ENCODE results near the gene CAPN14.
"Not testable (repeated sequence)": the region's sequence is repeated elsewhere in the genome, so short reads cannot be mapped to it uniquely, and the experiment has no call there.

Gene CAPN14

DNA sequence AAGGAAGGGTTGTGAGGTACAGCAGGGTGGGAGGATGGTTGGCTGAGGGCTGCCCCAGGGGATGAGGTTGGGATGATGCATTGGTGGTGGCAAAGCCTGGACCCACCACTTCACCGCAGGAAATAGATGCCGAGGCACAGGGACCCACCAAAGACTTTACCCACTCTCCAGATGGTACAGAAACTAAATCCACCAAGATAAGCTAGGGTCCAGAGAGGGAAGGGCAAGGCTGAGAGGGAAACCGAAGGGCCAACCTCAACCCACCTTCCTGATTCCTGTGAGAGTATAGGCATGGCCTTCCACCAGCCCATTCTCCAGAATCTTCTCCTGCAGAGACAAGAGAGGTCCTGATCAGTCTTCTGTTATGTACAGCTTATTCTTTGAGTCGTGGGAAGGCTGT is 18.1 kb downstream of the CAPN14 start:
- in situ Hi-C loops (cut with HindIII; ENCODE audit: low sequenced_read_pairs) = no loop called here

DNA sequence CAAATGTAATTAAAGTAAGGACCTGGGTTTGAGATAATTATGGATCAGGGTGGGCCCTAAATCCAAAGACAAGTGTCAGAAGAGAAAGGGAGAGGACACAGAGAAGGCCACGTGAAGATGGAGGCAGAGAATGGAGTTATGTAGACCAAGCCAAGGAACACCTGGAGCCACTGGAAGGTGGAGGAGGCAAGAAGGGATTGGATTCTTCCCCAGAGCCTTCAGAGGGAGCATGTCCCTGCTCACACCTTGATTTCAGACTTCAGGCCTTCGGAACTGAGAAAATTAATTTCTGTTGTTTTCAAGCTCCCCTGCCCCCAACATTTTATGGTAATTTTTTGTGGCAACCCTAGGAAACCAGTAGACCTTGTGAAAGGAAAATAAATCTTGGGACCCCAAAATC is 19.6 kb downstream of the CAPN14 start:
- in situ Hi-C loops (cut with HindIII; ENCODE audit: low sequenced_read_pairs) = no loop called here

DNA sequence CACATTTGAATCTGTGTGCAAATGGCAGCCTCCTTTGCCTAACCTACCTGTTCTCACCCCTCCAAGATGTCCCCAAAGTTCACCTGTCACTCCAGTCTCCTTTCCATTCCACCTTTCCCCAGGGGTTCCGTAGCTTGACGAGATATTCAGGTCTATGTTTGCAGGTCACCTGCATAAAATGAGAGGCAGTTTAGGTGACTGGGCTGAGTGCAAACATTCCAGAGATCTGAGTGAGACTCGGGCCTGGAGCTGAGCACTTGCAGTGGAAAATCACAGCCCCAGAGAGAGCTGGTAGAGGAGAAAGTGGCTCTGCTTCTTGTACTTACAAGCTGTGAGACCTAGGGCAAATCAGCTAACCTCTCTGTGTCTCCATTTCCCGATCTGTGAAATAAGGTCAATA is 20.1 kb downstream of the CAPN14 start:
- in situ Hi-C loops (cut with HindIII; ENCODE audit: low sequenced_read_pairs) = no loop called here

DNA sequence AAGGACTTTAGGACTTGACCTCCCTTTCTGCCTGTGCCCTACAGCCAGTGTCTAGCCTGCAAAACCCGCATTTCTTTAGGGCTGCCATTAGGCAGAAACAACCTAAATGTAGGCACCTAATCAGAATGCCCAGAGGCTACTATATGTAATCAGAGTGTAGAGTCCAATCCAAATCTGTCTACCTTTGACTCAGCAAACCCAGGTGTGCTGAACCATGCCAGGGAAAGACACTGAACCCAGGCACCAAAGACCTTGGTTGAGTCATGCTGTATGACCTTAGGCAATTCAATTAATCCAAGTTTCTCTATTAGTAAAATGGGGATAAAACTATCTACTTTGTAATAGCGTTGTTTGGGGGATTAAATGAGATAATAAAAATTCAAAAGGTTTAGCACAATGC is 20.7 kb downstream of the CAPN14 start:
- in situ Hi-C loops (cut with HindIII; ENCODE audit: low sequenced_read_pairs) = no loop called here

DNA sequence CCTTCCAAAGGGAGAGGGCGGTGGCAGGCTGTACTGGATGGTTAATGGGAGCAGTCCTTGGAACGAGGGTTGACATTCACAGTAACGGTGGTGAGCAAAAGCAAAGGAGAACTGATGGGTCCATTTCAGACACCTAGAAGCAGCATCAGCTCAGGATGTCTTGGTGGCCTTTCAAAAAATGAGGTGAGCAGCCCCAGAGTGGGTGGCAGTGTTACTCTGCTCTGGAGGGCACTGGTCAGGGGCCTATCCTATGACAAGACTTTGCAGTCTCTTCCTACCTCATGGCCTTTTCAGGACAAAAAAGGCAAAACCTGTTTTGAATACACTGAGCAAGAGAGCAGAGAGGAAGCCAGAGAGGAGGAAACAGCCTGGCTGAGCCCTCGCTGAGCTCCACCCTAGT is 23.5 kb downstream of the CAPN14 start:
- in situ Hi-C loops (cut with HindIII; ENCODE audit: low sequenced_read_pairs) = no loop called here

DNA sequence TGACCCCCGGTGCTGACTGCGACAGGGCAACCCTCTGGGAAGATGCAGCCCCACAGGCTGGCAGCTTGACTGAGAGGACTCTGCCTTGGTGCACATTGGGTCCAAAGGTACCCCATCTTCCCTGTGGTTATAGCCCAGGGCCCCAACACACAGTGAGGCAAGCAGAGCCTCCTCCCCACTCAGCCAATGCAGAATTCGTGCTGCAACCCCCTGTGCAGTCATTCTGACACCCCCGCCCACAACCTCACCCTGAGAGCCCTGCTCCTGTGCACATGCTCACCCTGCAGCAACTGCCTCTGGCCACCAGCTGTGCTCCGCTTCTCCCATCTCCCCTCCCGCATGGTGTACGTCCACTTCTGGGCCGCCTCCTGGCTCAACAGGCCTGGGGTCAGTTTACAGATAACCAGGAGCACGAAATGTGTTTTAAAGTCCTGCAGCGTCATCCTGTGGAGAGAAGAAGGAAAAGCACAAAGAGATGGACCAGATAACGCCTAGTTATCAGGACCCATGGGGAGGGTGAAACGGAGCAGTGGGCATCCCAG is 24.4 kb downstream of the CAPN14 start:
- in situ Hi-C loops (cut with HindIII; ENCODE audit: low sequenced_read_pairs) = no loop called here

DNA sequence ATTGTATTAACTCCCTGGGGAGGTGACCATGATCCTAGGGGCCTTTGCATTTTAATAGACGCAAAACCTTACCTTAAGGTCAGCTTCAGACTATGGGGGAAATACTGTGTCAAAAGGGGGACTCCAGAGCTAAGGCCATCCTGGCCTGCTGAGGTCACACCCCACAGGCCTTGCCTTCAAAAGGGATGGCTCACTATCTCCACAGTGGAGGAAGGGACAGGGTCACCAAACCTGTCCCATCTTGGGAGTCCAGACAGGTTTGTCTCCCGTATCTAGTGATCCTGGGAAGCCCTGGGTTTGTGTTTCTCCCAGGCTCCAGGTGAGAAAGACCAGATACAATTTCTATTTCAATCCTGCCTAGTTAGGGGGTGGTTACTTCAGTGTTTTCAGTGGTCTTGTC is 24.9 kb downstream of the CAPN14 start:
- in situ Hi-C loops (cut with HindIII; ENCODE audit: low sequenced_read_pairs) = no loop called here

DNA sequence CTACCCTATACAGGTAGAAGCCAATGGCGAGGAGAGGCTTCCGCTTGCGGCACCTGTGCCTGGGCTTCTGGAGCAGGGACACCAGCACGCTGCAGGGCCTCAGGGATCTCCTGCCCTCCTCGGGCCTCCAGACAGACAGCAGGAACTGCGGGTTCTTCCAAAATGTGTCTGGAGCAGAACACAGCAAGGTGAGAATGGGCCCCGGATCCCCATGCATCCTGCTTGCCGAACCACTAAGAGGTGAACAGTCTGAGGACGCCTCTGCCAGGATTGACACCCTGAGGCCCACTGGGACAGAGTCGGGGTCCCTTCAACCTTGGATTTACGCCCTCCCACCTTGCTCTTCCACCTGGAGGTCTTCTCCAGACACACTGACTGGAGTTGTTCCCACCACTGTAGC is 25.4 kb downstream of the CAPN14 start:
- in situ Hi-C loops (cut with HindIII; ENCODE audit: low sequenced_read_pairs) = no loop called here

DNA sequence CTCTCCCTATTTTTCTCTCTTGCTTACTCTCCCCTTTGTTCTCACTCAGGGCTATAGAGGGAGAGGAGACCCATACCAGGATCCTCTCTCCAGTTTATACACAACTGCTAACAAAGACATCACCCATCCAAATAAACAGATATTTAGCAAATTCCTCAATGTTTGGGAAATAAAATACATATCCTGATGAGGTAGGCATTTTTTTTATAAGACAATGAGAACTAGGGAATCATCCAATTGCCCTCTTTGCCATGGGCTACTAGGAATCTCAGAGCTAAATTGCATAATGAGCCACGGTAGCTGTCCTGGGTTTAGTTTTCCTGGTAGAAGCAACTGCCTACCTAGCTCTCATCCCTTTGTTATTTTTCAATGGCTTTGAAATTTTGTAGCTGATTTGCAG is 27.1 kb downstream of the CAPN14 start:
- in situ Hi-C loops (cut with HindIII; ENCODE audit: low sequenced_read_pairs) = no loop called here

DNA sequence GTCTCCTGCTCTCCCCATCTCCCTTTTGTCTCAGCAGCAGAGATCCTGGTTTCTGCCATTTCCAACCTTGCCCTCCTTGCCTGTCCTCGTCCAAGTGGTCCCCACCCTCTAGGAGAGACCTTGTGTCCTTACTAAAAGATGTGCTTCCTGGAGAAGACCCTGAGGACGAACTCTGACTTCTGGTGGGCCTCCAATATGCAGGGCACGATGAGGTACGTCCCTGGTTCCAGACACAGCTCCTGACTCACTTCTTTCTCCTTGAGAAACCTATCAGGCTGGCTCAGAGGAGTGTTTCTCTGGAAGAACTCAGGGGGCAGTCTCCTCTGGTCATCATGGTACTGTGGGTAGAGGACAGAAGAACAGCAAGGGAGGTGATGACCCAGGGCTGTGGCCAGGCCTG is 28.2 kb downstream of the CAPN14 start:
- in situ Hi-C loops (cut with HindIII; ENCODE audit: low sequenced_read_pairs) = no loop called here

DNA sequence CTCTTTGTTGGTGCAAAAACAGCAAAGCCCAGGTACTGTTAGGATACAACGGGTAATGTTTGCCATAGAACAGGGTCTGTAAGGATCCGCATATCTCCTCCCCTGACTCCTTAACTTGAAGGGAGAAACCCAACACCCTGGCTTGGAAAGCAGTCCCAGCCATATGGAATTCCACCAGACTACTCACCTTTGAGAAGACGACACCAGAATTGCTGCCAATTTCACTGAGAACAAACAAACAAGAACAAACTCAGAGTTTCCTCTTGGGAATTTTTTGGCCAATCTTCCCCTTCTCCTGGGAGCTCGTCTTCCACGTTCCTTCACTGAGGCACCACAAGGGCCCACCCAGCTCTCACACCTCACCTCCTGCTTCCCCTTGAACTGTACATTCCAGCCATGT is 29.2 kb downstream of the CAPN14 start:
- in situ Hi-C loops (cut with HindIII; ENCODE audit: low sequenced_read_pairs) = no loop called here

DNA sequence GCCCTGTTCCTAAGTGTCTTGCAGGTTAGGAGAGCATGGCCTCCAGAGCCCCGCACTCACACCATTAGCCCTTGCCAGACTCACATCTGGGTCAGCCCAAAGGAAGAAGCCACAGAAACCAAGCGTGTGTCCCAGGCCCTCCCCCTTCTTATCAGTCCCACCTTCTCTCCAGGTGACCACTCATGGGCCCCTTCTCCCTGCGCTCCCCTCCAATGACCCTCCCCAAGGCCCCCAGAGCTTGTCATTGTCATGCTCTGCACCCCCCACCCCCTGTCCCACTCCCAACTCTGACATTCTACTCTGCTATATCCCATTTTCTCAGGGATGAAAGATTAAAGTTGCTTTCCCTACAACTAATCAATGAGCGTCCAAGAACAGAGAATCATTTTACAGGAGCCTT is 30.1 kb downstream of the CAPN14 start:
- in situ Hi-C loops (cut with HindIII; ENCODE audit: low sequenced_read_pairs) = no loop called here

DNA sequence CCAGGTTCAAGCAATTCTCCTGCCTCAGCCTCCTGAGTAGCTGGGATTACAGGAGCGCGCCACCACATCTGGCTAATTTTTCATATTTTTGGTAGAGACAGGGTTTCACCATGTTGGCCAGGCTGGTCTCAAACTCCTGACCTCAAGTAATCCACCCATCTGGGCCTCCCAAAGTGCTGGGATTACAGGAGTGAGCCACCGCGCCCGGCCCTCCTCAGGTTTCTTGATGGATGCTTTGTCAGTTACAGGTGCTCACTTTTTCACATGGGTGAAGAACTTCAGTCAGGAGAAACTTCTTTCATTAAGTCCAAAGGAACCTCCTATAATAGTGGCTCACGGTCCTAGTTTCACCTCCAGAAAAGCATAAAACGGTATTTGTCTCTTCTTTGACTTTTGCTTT is 33.3 kb downstream of the CAPN14 start:
- in situ Hi-C loops (cut with HindIII; ENCODE audit: low sequenced_read_pairs) = not testable (repeated sequence)

DNA sequence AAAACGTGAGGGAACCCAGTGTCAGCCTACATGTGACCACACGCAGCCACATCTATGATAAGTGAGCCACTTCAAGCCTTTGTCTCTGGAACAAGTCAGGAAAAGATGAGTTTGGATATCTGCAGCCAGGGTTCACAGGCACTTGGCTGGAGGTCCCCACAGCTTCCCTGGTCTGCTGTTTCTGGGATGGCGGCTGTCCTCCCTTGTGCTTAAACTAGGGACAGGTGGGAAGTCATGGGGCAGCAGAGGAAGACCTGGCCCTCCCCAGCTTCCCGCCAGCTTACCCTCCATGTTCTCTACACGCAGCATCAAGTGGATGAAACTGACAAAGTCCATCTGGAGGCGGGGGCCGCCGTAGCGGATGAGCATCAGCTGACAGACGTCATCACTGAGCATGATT is 40.6 kb downstream of the CAPN14 start:
- in situ Hi-C loops (cut with HindIII; ENCODE audit: low sequenced_read_pairs) = no loop called here

DNA sequence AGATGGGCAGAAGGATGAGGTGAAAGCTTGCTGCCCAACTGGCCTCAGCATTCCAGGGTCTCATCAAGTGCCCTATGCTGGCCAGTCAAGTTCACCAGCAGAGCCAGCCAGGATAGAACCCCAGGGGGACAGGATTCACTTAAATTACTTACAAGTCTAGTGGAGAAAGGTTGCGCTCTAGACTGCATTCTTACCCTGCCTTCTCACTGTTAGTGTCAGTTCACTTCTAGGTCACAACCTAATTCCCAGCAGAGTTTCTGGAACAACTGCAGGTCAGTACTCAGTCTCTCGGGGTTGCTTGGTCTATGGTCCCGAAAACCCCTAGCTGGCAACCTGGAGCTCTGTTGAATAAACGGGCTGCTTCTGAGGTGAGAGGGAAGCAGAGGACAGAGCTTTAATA is 46.2 kb downstream of the CAPN14 start:
- in situ Hi-C loops (cut with HindIII; ENCODE audit: low sequenced_read_pairs) = loop anchor here (25.0 kb wide), 1 partner anchor 1009 kb away; no protein-coding TSS in a partner anchor

DNA sequence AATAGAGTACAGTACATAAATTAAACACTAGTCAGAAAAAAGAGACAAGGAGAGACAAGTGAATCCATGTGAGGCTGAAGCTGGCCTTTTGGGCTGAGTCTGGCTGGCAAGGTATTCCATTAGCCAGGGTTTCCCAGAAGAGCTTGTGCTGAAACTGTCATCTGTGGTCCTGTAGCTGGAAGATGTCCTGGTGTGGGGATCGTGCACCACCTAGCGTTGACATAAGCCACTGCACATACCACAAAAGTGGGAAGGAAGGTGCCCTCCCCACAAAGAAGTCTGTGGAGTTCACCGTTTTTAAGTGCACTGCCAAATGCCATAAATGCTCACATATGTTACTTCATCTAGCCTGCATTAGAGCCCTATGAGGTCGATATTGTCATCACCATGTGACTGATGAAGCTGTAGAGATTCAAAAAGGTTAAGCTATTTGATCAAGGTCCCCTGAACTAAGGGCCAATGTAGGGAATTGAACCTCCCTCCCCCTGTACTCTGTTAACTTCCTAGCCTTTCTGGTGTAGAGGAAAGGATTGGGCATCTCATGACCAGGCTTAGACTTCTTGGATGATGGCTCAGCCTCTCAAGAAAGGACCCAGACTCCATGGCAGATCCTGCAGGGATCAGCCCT is 47.1 kb downstream of the CAPN14 start:
- in situ Hi-C loops (cut with HindIII; ENCODE audit: low sequenced_read_pairs) = loop anchor here (25.0 kb wide), 1 partner anchor 1008 kb away; no protein-coding TSS in a partner anchor

DNA sequence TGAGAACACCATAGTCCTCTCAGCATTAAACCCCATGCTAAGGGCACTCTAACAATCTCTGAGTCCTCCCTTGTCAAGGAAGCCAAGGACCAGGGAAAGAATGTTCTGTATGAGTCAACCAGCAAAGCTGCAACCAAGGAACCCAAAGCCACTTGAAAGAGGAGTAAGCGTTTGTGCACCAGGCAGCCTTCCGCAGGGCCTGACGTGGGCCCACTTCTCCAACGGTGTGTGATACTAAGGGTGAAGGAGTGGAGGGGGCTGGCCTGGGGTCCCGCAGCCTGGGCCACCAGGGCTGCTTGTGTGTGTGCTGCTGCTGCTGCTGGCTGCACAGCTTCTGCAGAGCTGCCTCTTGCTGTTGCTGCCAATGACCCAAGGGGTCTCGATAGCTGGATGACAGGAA is 49.0 kb downstream of the CAPN14 start:
- in situ Hi-C loops (cut with HindIII; ENCODE audit: low sequenced_read_pairs) = loop anchor here (25.0 kb wide), 1 partner anchor 1006 kb away; no protein-coding TSS in a partner anchor

DNA sequence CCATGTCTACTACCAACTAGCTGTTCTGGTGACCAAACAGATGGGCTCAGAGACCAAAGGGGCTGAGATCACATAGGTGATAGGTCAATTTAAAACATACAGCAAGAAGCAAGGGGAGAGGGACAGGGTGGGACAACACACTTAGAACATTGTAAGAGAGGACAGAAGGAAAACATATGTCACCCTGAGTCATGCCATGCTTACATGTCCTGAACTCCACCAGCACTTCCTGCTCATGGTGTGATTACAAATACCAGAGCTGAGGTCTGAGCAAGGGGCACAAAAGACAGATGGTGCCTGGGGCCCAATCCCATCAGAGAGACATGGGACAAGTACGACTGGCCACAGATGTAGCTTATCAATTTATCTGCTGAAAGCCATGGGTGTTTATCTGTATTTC is 50.4 kb downstream of the CAPN14 start:
- in situ Hi-C loops (cut with HindIII; ENCODE audit: low sequenced_read_pairs) = loop anchor here (25.0 kb wide), 1 partner anchor 1005 kb away; no protein-coding TSS in a partner anchor

DNA sequence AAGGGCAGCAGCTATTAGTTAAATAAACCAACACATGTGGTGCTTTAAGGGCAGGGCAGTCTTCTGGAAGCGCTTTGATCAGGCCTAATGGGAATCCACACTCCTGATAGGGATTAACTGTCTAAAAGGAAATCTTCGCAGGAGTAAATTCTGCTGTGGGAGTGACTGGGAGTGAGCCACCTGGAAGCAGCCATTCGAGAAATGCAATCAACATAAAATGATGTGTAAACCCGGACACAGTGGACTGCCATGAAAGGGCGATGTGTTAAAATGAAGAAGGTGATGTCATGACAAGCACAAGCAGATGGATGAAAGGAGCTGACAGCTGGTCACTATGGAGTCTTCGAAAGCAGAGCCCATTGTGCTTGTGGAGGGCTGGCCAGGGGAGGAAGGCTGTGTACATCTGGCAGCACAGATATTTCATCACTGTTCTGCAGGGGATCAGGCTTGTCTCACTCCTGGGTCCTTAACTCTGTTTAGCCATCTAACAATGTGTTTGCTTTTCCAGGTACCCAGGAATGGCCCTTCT is 54.2 kb downstream of the CAPN14 start:
- in situ Hi-C loops (cut with HindIII; ENCODE audit: low sequenced_read_pairs) = loop anchor here (25.0 kb wide), 1 partner anchor 1001 kb away; no protein-coding TSS in a partner anchor

DNA sequence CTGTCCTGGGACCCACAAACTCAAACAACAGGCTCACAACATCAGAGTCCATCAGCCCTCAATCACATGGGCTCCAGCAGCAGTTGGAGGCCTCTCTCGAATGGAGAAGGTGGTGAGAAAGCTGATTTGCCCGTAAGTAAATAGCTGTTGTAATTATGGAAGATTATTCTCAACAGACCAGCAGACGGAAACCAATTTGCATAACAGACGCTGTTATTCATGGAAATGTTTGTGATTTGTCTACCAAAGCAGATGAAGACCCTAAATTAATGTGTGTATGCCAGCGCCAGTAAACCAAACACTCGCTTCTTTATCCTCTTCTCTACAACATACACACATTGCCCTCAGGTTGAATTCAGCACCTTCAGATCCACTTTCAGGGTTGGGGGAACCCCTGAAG is 55.7 kb downstream of the CAPN14 start:
- in situ Hi-C loops (cut with HindIII; ENCODE audit: low sequenced_read_pairs) = loop anchor here (25.0 kb wide), 1 partner anchor 999 kb away; no protein-coding TSS in a partner anchor

DNA sequence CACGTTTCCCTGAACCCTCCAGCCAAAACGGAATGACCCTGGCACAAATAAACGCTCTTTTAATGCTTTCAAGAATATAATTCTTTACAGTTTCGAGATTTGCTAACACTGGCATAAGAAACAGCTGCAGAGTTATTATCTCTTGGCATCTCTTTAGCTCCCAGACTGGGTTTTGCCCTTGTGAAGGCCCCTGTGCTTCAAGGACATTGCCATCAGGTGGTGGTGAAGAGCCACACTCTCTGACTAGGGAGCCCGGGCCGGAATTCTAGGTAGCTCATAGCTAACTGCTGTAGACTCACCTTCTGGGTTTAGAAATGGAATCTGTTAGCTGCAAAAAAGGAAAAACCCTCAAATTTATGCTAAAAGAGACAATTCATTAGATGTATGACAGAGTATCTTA is 65.8 kb downstream of the CAPN14 start:
- in situ Hi-C loops (cut with HindIII; ENCODE audit: low sequenced_read_pairs) = loop anchor here (25.0 kb wide), 1 partner anchor 989 kb away; no protein-coding TSS in a partner anchor

DNA sequence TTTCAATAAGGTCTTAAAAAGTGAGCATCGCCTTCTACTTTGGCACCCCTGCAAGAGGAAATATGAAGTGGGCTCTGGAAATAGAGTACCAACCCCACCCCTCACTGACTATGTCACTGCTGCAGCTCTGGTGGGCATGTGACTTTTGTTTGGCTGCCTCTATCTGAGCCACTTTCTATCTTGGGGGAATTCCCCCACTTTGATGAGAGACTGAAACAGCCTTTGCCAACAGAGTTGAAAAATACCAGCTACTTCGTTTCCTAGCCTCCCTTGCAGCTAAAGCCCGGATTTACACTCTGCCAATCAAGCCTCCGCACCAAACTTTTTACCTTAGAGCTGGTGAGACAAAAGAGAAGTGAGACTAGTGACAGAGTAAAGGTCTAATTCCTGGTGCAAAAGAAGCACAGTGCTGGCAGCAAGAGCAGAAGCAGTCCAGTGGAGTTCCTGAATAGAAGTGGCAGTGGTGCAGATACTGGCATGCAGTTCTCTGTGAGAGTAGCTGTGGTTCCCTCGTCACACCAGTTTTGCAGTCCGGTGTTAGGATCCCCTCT is 67.1 kb downstream of the CAPN14 start:
- in situ Hi-C loops (cut with HindIII; ENCODE audit: low sequenced_read_pairs) = loop anchor here (25.0 kb wide), 1 partner anchor 988 kb away; no protein-coding TSS in a partner anchor
